ENCODE data around the gene IRS4.

DNA sequence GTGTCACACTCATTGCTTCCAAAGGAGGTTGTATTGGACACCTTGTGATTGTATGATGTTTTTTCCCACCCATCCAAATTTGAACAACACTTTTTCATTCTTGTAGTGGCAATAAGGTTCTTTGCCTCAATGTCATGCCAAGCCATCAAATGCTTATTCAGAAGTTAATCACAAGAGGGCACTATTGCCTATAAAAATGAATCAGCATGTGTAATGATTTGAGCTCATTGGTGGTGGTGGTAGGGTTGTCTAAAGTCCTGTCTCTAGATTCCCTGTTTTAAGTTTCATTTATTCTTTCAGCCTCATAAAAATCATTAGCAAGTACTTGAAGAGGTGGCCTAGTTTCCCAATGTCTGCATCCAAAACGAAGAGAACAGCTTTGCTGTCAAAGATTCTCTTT is 37.0 kb downstream of the IRS4 start:
- TF ChIP-seq, protein P1, sequence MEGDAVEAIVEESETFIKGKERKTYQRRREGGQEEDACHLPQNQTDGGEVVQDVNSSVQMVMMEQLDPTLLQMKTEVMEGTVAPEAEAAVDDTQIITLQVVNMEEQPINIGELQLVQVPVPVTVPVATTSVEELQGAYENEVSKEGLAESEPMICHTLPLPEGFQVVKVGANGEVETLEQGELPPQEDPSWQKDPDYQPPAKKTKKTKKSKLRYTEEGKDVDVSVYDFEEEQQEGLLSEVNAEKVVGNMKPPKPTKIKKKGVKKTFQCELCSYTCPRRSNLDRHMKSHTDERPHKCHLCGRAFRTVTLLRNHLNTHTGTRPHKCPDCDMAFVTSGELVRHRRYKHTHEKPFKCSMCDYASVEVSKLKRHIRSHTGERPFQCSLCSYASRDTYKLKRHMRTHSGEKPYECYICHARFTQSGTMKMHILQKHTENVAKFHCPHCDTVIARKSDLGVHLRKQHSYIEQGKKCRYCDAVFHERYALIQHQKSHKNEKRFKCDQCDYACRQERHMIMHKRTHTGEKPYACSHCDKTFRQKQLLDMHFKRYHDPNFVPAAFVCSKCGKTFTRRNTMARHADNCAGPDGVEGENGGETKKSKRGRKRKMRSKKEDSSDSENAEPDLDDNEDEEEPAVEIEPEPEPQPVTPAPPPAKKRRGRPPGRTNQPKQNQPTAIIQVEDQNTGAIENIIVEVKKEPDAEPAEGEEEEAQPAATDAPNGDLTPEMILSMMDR (IDR thresholded peaks at IDR 0.05), result peak in 2 of 6 experiments; percentile 28 to 31
- no peak for TF ChIP-seq POLR2A (IDR thresholded peaks at IDR 0.05)

All from Peyer's patch (tissue), 4 donors.